Kidney epithelial cell (primary cell): Measurements from ENCODE around the gene CPNE8. TPM values are rescaled to one million over a fixed set of nuclear protein-coding genes. Genes with fewer than 3 reads are reported as not detected.

ENCODE experiments used
- DNase-seq: peaks from one replicate; pipeline ENCODE4 v3.0.0-alpha.2; 2010; ENCODE audit warnings: low read depth
- H3K27me3 ChIP-seq: 2 replicates; pipeline ENCODE4 v1.6.0; 2011; ENCODE audit warnings: low read length; ENCODE audit not compliant: control insufficient read depth, insufficient read depth
- H3K36me3 ChIP-seq: 2 replicates; pipeline ENCODE4 v1.5.1; 2011; ENCODE audit warnings: low read length; ENCODE audit not compliant: control insufficient read depth, insufficient read depth
- H3K4me3 ChIP-seq: 2 replicates; pipeline ENCODE4 v1.5.1; 2011; ENCODE audit warnings: low read depth, mild to moderate bottlenecking, control low read depth, low read length
- total RNA-seq: library from RNA; depleted of rRNA; stranded (reverse); fragments of >200 nt; gene quantifications from 2 replicates; pipeline ENCODE4 v1.2.3, GENCODE V29; 2015
- TF ChIP-seq, protein P1 (sequence below): IDR thresholded peaks from 2 replicates; pipeline ENCODE4 v1.5.1; 2011; ENCODE audit warnings: mild to moderate bottlenecking, moderate library complexity, low read length, control low read depth, inconsistent platforms; ENCODE audit not compliant: insufficient read depth, poor library complexity, severe bottlenecking

The CPNE8 gene
- total RNA-seq, 1 donor from 2014 or later, result 8.0 TPM

DNA sequence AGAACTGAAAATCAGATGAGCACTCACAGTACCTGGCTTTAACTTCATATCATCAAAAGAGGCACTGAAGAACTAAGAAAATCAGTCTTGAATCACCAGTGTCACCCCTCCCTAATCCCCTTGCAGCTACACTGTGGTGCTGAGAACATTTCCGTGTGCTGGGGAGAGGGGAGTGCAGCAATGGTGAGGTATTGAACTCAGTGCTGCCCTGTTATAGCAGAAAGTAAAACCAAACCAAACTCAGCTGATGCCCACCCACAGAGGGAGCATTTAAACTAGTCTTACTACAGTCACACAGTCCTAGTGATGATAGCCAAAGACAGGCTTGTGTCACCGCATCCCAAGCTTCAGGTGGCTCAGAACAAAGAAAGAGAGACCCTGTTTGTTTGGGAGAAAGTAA, 122.1 kb downstream of the CPNE8 start:
- TF ChIP-seq, protein P1, sequence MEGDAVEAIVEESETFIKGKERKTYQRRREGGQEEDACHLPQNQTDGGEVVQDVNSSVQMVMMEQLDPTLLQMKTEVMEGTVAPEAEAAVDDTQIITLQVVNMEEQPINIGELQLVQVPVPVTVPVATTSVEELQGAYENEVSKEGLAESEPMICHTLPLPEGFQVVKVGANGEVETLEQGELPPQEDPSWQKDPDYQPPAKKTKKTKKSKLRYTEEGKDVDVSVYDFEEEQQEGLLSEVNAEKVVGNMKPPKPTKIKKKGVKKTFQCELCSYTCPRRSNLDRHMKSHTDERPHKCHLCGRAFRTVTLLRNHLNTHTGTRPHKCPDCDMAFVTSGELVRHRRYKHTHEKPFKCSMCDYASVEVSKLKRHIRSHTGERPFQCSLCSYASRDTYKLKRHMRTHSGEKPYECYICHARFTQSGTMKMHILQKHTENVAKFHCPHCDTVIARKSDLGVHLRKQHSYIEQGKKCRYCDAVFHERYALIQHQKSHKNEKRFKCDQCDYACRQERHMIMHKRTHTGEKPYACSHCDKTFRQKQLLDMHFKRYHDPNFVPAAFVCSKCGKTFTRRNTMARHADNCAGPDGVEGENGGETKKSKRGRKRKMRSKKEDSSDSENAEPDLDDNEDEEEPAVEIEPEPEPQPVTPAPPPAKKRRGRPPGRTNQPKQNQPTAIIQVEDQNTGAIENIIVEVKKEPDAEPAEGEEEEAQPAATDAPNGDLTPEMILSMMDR, result no peak
- Histone ChIP-seq H3K36me3 (no peaks in the 10 kb centered on the region), H3K27me3 (no peaks in the 10 kb centered on the region), H3K4me3 (no peak overlapping the region)
- no peak for DNase-seq

DNA sequence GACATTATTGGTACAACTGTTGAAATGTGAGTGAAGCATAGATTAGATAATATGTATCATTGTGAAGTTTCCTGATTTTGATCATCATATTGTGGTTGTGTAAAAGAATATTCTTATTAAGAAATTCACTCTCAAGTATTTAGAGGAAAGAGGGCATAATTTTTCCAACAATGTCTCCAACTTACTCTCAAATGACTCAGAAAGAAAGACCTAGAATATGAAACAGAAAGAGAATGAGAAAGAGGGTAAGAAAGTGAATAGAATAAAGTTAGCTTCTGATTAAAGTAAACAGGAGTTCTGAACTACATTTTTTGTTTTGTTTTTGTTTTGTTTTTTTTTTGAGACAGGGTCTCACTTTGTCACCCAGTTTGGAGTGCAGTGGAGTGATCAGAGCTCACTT, 123.0 kb downstream of the CPNE8 start:
- DNase-seq, result no peak
- TF ChIP-seq, protein P1, result no peak
- H3K36me3 ChIP-seq, result no peaks in the 10 kb centered on the region
- H3K27me3 ChIP-seq, result no peaks in the 10 kb centered on the region
- H3K4me3 ChIP-seq, result no peak overlapping the region

DNA sequence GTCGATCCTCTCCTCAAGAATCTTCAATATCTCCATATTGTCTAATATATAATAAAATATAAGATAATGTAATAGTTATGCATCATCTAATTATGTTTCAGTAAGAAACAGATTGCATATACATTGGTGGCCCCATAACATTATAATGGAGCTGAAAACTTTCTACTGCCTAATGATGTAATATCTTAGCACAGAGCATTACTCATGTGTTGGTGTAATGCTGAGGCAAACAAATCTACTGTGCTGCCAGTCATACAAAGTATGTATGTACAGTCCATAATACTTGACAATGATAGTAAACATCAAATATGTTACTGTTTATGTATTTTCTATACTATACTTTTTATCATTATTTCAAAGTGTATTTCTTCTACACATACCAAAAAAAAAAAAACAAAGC, 128.7 kb downstream of the CPNE8 start:
- Histone ChIP-seq H3K4me3 (no peak overlapping the region), H3K27me3 (no peaks in the 10 kb centered on the region), H3K36me3 (no peaks in the 10 kb centered on the region)
- no peak for DNase-seq
- TF ChIP-seq, protein P1, result no peak

DNA sequence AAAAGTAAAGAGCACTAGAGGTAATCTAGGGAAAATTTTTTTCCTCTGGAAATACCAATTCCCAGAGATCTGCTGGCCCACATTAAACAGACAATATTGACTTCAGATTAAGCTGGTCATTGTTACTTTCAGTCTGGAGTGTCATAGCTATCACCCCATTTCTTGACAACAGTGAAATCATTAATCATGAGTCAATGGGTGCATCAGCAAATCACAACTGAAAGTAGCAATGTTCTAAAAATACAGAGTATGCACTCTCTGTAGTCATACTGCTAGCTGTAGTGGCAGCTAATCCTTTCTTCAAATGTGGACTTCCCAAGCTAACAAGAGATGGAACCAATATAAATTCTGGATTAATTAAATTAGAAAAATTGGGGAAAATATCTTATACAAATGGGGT, 129.9 kb downstream of the CPNE8 start:
- TF ChIP-seq, protein P1, result no peak
- Histone ChIP-seq H3K27me3 (no peaks in the 10 kb centered on the region), H3K4me3 (no peak overlapping the region), H3K36me3 (no peaks in the 10 kb centered on the region)
- no peak for DNase-seq

DNA sequence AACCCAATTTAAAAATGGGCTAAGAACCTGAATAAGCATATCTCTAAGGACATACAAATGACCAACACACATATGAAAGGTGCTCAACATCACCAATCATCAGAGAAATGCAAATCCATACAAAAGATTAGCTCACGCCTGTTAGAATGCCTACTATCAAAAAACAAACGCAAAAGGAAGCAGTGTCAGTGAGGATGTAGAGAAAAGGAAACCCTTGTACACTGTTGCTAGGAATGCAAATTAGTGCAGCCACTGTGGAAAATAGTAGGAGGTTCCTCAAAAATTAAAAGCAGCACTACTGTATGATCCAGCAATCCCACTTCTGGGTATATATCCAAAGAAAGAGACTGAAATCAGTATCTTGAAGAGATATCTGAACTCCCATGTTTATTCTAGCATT, 133.0 kb downstream of the CPNE8 start:
- H3K36me3 ChIP-seq, result no peaks in the 10 kb centered on the region
- H3K4me3 ChIP-seq, result no peak overlapping the region
- DNase-seq, result no peak
- TF ChIP-seq, protein P1, result no peak
- no peaks in the 10 kb centered on the region for H3K27me3 ChIP-seq

DNA sequence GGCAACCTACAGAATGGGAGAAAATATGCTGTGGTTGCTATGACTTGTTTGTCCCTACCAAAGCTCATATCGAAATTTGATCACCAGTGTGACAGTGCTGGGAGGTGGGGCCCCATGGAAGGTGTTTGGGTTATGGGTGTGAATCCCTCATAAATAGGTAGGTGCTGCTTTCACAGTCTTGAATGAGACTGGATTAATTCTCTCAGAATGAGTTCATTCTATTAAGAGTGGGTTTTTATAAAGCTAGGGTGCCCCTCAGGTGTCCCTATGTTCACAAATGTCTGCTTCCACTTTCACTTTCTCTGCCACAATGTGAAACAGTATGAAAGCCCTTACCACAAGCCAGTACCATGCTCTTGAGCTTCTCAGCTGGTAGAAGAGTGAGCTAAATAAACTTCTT, 133.5 kb downstream of the CPNE8 start:
- Histone ChIP-seq H3K36me3 (no peaks in the 10 kb centered on the region), H3K27me3 (no peaks in the 10 kb centered on the region), H3K4me3 (no peak overlapping the region)
- TF ChIP-seq, protein P1, result no peak
- DNase-seq, result no peak
